Glutamatergic neuron (in vitro differentiated cells): ENCODE measurements around the gene CTPS2. TPM values are rescaled to one million over a fixed set of nuclear protein-coding genes. Genes with fewer than 3 reads are reported as not detected.

Source experiments
- DNase-seq: peaks from one replicate; pipeline ENCODE4 v3.0.0; 2022
- H3K27ac Mint-ChIP-seq: one replicate; pipeline ENCODE4 v1.8.0; 2020; ENCODE audit warnings: mild to moderate bottlenecking, mixed read lengths, inconsistent platforms; ENCODE audit not compliant: unreplicated experiment
- H3K27me3 Mint-ChIP-seq: one replicate; pipeline ENCODE4 v1.8.0; 2020; ENCODE audit warnings: mild to moderate bottlenecking, moderate library complexity, mixed read lengths, inconsistent platforms; ENCODE audit not compliant: unreplicated experiment
- H3K36me3 Mint-ChIP-seq: one replicate; pipeline ENCODE4 v1.8.0; 2020; ENCODE audit warnings: mild to moderate bottlenecking, mixed read lengths, inconsistent platforms; ENCODE audit not compliant: unreplicated experiment
- H3K4me1 Mint-ChIP-seq: one replicate; pipeline ENCODE4 v1.8.0; 2020; ENCODE audit warnings: mild to moderate bottlenecking, low read depth, mixed read lengths, inconsistent platforms; ENCODE audit not compliant: unreplicated experiment
- H3K4me3 Mint-ChIP-seq: one replicate; pipeline ENCODE4 v1.8.0; 2020; ENCODE audit warnings: mild to moderate bottlenecking, mixed read lengths, inconsistent platforms; ENCODE audit not compliant: unreplicated experiment
- H3K9me3 Mint-ChIP-seq: one replicate; pipeline ENCODE4 v1.8.0; 2020; ENCODE audit warnings: mild to moderate bottlenecking, moderate library complexity, mixed read lengths, inconsistent platforms; ENCODE audit not compliant: unreplicated experiment
- CTCF ChIP-seq: fragments of 200-600 bp; sonication (generic); IDR thresholded peaks from one replicate; pipeline ENCODE4 v1.5.0; 2021; ENCODE audit not compliant: partially characterized antibody, unreplicated experiment
- total RNA-seq: library from RNA; stranded (reverse); fragmentation: NEBNext Ultra II Directional; extraction: Animal tissue kit (Norgen Biotek cat#: 25700); gene quantifications from one replicate; pipeline ENCODE4 v1.2.1, GENCODE V29; 2021; ENCODE audit not compliant: unreplicated experiment

The CTPS2 gene
- total RNA-seq, 1 donor from 2014 or later: 29.0 TPM

GRCh38 chrX:16649858-16650257 is 62.6 kb downstream of the CTPS2 start, which contains the start of gene S100G:
S100G (plus strand) TSS chrX:16650158; CDS start chrX:16651007, 849 bp downstream.
- Mint-ChIP-seq H3K4me3 (no peak within 1 kb of the TSS), H3K27ac (no peak within 1 kb of the TSS), H3K9me3 (no peaks in the 10 kb centered on the region), H3K4me1 (no peaks in the 10 kb centered on the region), H3K27me3 (no peaks in the 10 kb centered on the region), H3K36me3 (no peaks in the 10 kb centered on the region)
- no peak for DNase-seq
- TF ChIP-seq CTCF: no peak

- Mint-ChIP-seq H3K27me3 (peaks cover 1% of the 10 kb centered on the region), H3K27ac (no peak overlapping the region), H3K9me3 (no peaks in the 10 kb centered on the region), H3K4me3 (no peak overlapping the region), H3K4me1 (no peaks in the 10 kb centered on the region), H3K36me3 (no peaks in the 10 kb centered on the region)
- TF ChIP-seq CTCF: no peak
- DNase-seq: no peak
Measured at GRCh38 chrX:16646366-16647138, 65.9 kb downstream of the CTPS2 start.

- H3K4me1 Mint-ChIP-seq: no peaks in the 10 kb centered on the region
- no peak overlapping the region for H3K27ac Mint-ChIP-seq
- H3K4me3 Mint-ChIP-seq: no peak overlapping the region
- H3K36me3 Mint-ChIP-seq: no peaks in the 10 kb centered on the region
- no peaks in the 10 kb centered on the region for H3K9me3 Mint-ChIP-seq
- no peak for DNase-seq
- TF ChIP-seq CTCF: no peak
- peaks cover 1% of the 10 kb centered on the region for H3K27me3 Mint-ChIP-seq
Measured at GRCh38 chrX:16643176-16643575, 69.3 kb downstream of the CTPS2 start.

GRCh38 chrX:16640823-16641222 is 71.6 kb downstream of the CTPS2 start:
- no peak for DNase-seq
- Mint-ChIP-seq H3K4me1 (no peaks in the 10 kb centered on the region), H3K27me3 (peaks cover 1% of the 10 kb centered on the region), H3K36me3 (no peaks in the 10 kb centered on the region), H3K27ac (no peak overlapping the region), H3K4me3 (no peak overlapping the region), H3K9me3 (no peaks in the 10 kb centered on the region)
- TF ChIP-seq CTCF: no peak

GRCh38 chrX:16639966-16640365 is 72.5 kb downstream of the CTPS2 start:
- no peak overlapping the region for H3K4me3 Mint-ChIP-seq
- peaks cover 1% of the 10 kb centered on the region for H3K27me3 Mint-ChIP-seq
- no peak for DNase-seq
- H3K4me1 Mint-ChIP-seq: no peaks in the 10 kb centered on the region
- H3K9me3 Mint-ChIP-seq: no peaks in the 10 kb centered on the region
- no peak for TF ChIP-seq CTCF
- no peaks in the 10 kb centered on the region for H3K36me3 Mint-ChIP-seq
- H3K27ac Mint-ChIP-seq: no peak overlapping the region
